Measurements from ENCODE around the gene LMO1. TPM values are rescaled to one million over a fixed set of nuclear protein-coding genes. Genes with fewer than 3 reads are reported as not detected.

LMO1 gene
- total and polyA plus RNA-seq, 4 donors: not detected

- Histone ChIP-seq H3K4me3 (ENCODE audit: low read length in 2 of 2) (no peak overlapping the region), H3K27ac (ENCODE audit: low read depth in 1 of 2, low read length in 2 of 2) (no peak overlapping the region), H3K27me3 (ENCODE audit: control insufficient read depth in 1 of 2, insufficient read depth in 2 of 2, low read length in 1 of 2) (no peaks in the 10 kb centered on the region), H3K4me1 (ENCODE audit: control insufficient read depth in 1 of 2, insufficient read depth in 2 of 2, low read length in 2 of 2) (no peaks in the 10 kb centered on the region), H3K9me3 (ENCODE audit: control insufficient read depth, low read length) (no peaks in the 10 kb centered on the region), H3K36me3 (ENCODE audit: control insufficient read depth in 1 of 2, insufficient read depth in 2 of 2, low read length in 1 of 2) (no peaks in the 10 kb centered on the region)
- 78 to 91% methylated on average over 4 of the region's 4 CpGs for WGBS, 2 donors
- no peak for ATAC-seq (ENCODE audit: low FRiP score)
- DNase-seq: no peak
- intact Hi-C loops (cut with DNase I): no loop called here
These were observed 45.3 kb downstream of the LMO1 start for GRCh38 chr11:8218409-8218808.

GRCh38 chr11:8217926-8218325 lies 45.8 kb downstream of the LMO1 start:
- no peak overlapping the region for H3K4me3 ChIP-seq (ENCODE audit: low read length in 2 of 2)
- no peaks in the 10 kb centered on the region for H3K27me3 ChIP-seq (ENCODE audit: control insufficient read depth in 1 of 2, insufficient read depth in 2 of 2, low read length in 1 of 2)
- no peak for ATAC-seq (ENCODE audit: low FRiP score)
- DNase-seq: no peak
- intact Hi-C loops (cut with DNase I): no loop called here
- H3K9me3 ChIP-seq (ENCODE audit: control insufficient read depth, low read length): no peaks in the 10 kb centered on the region
- WGBS, 2 donors: 71 to 77% methylated on average over 11 of the region's 11 CpGs
- H3K36me3 ChIP-seq (ENCODE audit: control insufficient read depth in 1 of 2, insufficient read depth in 2 of 2, low read length in 1 of 2): no peaks in the 10 kb centered on the region
- H3K4me1 ChIP-seq (ENCODE audit: control insufficient read depth in 1 of 2, insufficient read depth in 2 of 2, low read length in 2 of 2): no peaks in the 10 kb centered on the region
- no peak overlapping the region for H3K27ac ChIP-seq (ENCODE audit: low read depth in 1 of 2, low read length in 2 of 2)

GRCh38 chr11:8217136-8217535 lies 46.5 kb downstream of the LMO1 start:
- no peaks in the 10 kb centered on the region for H3K36me3 ChIP-seq (ENCODE audit: control insufficient read depth in 1 of 2, insufficient read depth in 2 of 2, low read length in 1 of 2)
- DNase-seq: no peak
- H3K4me1 ChIP-seq (ENCODE audit: control insufficient read depth in 1 of 2, insufficient read depth in 2 of 2, low read length in 2 of 2): no peaks in the 10 kb centered on the region
- no peaks in the 10 kb centered on the region for H3K9me3 ChIP-seq (ENCODE audit: control insufficient read depth, low read length)
- no peaks in the 10 kb centered on the region for H3K27me3 ChIP-seq (ENCODE audit: control insufficient read depth in 1 of 2, insufficient read depth in 2 of 2, low read length in 1 of 2)
- no peak for ATAC-seq (ENCODE audit: low FRiP score)
- no peak overlapping the region for H3K27ac ChIP-seq (ENCODE audit: low read depth in 1 of 2, low read length in 2 of 2)
- 77 to 80% methylated on average over 4 of the region's 4 CpGs for WGBS, 2 donors
- intact Hi-C loops (cut with DNase I): no loop called here
- H3K4me3 ChIP-seq (ENCODE audit: low read length in 2 of 2): no peak overlapping the region

GRCh38 chr11:8213376-8213775 lies 50.3 kb downstream of the LMO1 start:
- H3K4me1 ChIP-seq (ENCODE audit: control insufficient read depth in 1 of 2, insufficient read depth in 2 of 2, low read length in 2 of 2): no peaks in the 10 kb centered on the region
- no peak overlapping the region for H3K27ac ChIP-seq (ENCODE audit: low read depth in 1 of 2, low read length in 2 of 2)
- no peaks in the 10 kb centered on the region for H3K27me3 ChIP-seq (ENCODE audit: control insufficient read depth in 1 of 2, insufficient read depth in 2 of 2, low read length in 1 of 2)
- no peak for DNase-seq
- H3K4me3 ChIP-seq (ENCODE audit: low read length in 2 of 2): no peak overlapping the region
- intact Hi-C loops (cut with DNase I): no loop called here
- no peak for ATAC-seq (ENCODE audit: low FRiP score)
- 81 to 85% methylated on average over 4 of the region's 4 CpGs for WGBS, 2 donors
- H3K9me3 ChIP-seq (ENCODE audit: control insufficient read depth, low read length): no peaks in the 10 kb centered on the region
- H3K36me3 ChIP-seq (ENCODE audit: control insufficient read depth in 1 of 2, insufficient read depth in 2 of 2, low read length in 1 of 2): no peaks in the 10 kb centered on the region

GRCh38 chr11:8209208-8209807 lies 54.4 kb downstream of the LMO1 start:
- H3K27ac ChIP-seq (ENCODE audit: low read depth in 1 of 2, low read length in 2 of 2): no peak overlapping the region
- H3K4me1 ChIP-seq (ENCODE audit: control insufficient read depth in 1 of 2, insufficient read depth in 2 of 2, low read length in 2 of 2): no peaks in the 10 kb centered on the region
- ATAC-seq (ENCODE audit: low FRiP score) (no peak), DNase-seq (peak in 1 of 2 donors; percentile 66)
- H3K9me3 ChIP-seq (ENCODE audit: control insufficient read depth, low read length): no peaks in the 10 kb centered on the region
- no peaks in the 10 kb centered on the region for H3K27me3 ChIP-seq (ENCODE audit: control insufficient read depth in 1 of 2, insufficient read depth in 2 of 2, low read length in 1 of 2)
- H3K36me3 ChIP-seq (ENCODE audit: control insufficient read depth in 1 of 2, insufficient read depth in 2 of 2, low read length in 1 of 2): no peaks in the 10 kb centered on the region
- intact Hi-C loops (cut with DNase I): no loop called here
- no peak overlapping the region for H3K4me3 ChIP-seq (ENCODE audit: low read length in 2 of 2)
- 57 to 59% methylated on average over 4 of the region's 4 CpGs for WGBS, 2 donors

- 53 to 58% methylated on average over 20 of the region's 20 CpGs for WGBS, 2 donors
- no peaks in the 10 kb centered on the region for H3K9me3 ChIP-seq (ENCODE audit: control insufficient read depth, low read length)
- no peaks in the 10 kb centered on the region for H3K4me1 ChIP-seq (ENCODE audit: control insufficient read depth in 1 of 2, insufficient read depth in 2 of 2, low read length in 2 of 2)
- intact Hi-C loops (cut with DNase I): no loop called here
- DNase-seq (no peak), ATAC-seq (ENCODE audit: low FRiP score) (no peak)
- no peak overlapping the region for H3K27ac ChIP-seq (ENCODE audit: low read depth in 1 of 2, low read length in 2 of 2)
- no peaks in the 10 kb centered on the region for H3K36me3 ChIP-seq (ENCODE audit: control insufficient read depth in 1 of 2, insufficient read depth in 2 of 2, low read length in 1 of 2)
- H3K27me3 ChIP-seq (ENCODE audit: control insufficient read depth in 1 of 2, insufficient read depth in 2 of 2, low read length in 1 of 2): no peaks in the 10 kb centered on the region
- no peak overlapping the region for H3K4me3 ChIP-seq (ENCODE audit: low read length in 2 of 2)
These were observed 56.3 kb downstream of the LMO1 start for GRCh38 chr11:8207080-8208000.

GRCh38 chr11:8206251-8207079 lies 57.2 kb downstream of the LMO1 start:
- Histone ChIP-seq H3K4me1 (ENCODE audit: control insufficient read depth in 1 of 2, insufficient read depth in 2 of 2, low read length in 2 of 2) (no peaks in the 10 kb centered on the region), H3K27ac (ENCODE audit: low read depth in 1 of 2, low read length in 2 of 2) (no peak overlapping the region), H3K9me3 (ENCODE audit: control insufficient read depth, low read length) (no peaks in the 10 kb centered on the region), H3K4me3 (ENCODE audit: low read length in 2 of 2) (no peak overlapping the region), H3K36me3 (ENCODE audit: control insufficient read depth in 1 of 2, insufficient read depth in 2 of 2, low read length in 1 of 2) (no peaks in the 10 kb centered on the region), H3K27me3 (ENCODE audit: control insufficient read depth in 1 of 2, insufficient read depth in 2 of 2, low read length in 1 of 2) (no peaks in the 10 kb centered on the region)
- WGBS, 2 donors: 20 to 25% methylated on average over 31 of the region's 31 CpGs
- DNase-seq (peak in 1 of 2 donors; percentile 73), ATAC-seq (ENCODE audit: low FRiP score) (peak; percentile 54)
- intact Hi-C loops (cut with DNase I): no loop called here

GRCh38 chr11:8205566-8205965 lies 58.1 kb downstream of the LMO1 start:
- intact Hi-C loops (cut with DNase I): no loop called here
- Histone ChIP-seq H3K9me3 (ENCODE audit: control insufficient read depth, low read length) (no peaks in the 10 kb centered on the region), H3K4me1 (ENCODE audit: control insufficient read depth in 1 of 2, insufficient read depth in 2 of 2, low read length in 2 of 2) (no peaks in the 10 kb centered on the region), H3K27me3 (ENCODE audit: control insufficient read depth in 1 of 2, insufficient read depth in 2 of 2, low read length in 1 of 2) (no peaks in the 10 kb centered on the region), H3K27ac (ENCODE audit: low read depth in 1 of 2, low read length in 2 of 2) (no peak overlapping the region), H3K4me3 (ENCODE audit: low read length in 2 of 2) (no peak overlapping the region), H3K36me3 (ENCODE audit: control insufficient read depth in 1 of 2, insufficient read depth in 2 of 2, low read length in 1 of 2) (no peaks in the 10 kb centered on the region)
- 89 to 94% methylated on average over 8 of the region's 8 CpGs for WGBS, 2 donors
- ATAC-seq (ENCODE audit: low FRiP score): no peak
- DNase-seq: no peak
